ENCODE results near the gene CERS2.

Gene CERS2, protein sequence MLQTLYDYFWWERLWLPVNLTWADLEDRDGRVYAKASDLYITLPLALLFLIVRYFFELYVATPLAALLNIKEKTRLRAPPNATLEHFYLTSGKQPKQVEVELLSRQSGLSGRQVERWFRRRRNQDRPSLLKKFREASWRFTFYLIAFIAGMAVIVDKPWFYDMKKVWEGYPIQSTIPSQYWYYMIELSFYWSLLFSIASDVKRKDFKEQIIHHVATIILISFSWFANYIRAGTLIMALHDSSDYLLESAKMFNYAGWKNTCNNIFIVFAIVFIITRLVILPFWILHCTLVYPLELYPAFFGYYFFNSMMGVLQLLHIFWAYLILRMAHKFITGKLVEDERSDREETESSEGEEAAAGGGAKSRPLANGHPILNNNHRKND

DNA sequence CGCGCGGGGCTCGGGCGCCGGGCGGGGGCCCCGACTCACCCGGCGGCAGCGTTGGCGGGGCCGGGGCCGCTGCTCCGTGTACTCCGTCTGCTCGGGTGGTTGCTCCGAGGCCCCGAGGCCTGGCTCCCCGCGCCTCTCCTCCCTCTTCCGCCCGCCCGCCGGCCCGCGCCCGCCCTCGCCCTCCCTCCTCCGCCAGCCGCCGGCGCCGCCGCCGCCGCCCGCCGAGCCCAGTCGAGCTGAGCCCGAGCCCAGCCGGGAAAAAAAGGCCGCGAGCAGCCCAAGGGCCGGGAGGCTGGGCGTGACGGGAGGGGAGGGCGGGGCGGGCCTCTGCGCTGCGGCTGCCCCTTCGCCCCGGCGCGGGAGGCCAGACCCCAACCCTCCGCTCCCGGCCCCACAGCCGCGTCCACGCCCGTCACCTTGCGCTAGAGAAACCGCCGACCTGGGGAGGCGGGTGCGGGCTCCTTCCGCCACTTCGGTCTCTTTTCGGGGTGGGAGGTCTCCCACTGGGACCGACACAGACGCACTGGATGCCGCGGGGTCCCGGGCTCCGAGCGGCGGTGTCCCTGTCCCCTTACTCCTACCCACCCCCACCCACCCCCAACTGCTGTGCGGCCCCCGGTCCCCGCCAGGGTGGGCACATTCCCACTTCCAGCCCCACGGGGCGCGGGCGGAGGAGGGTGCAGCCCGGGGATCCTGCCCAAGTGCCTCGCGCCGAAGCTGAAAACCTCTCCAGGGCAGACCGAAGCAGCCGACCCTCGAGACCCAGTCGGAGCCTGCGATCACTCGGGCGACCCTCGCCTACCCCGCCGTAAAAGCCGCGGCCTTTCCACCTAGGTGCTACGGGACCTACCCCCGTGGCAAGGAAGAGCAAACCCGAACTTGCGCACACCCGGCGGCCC, at the start of gene CERS2:
CERS2 (minus strand) TSS at position 256 of the 899 bp plus-strand sequence. CDS start 5,745 bp downstream, outside the sequence.
- no peaks in the 10 kb centered on the region for H3K9me3 ChIP-seq (ENCODE audit: control insufficient read depth, low read length)
- peak within 1 kb of the TSS; percentile 57 for H3K4me3 ChIP-seq (ENCODE audit: low read length)
- H3K27me3 ChIP-seq (ENCODE audit: control insufficient read depth, insufficient read depth, low read length) = no peaks in the 10 kb centered on the region
- peak within 1 kb of the TSS; percentile 75 for H3K9ac ChIP-seq (ENCODE audit: low read length)
- H3K4me1 ChIP-seq (ENCODE audit: control insufficient read depth, insufficient read depth, low read length) = peaks cover 67% of the 10 kb centered on the region
- no peaks in the 10 kb centered on the region for H3K36me3 ChIP-seq (ENCODE audit: control insufficient read depth, insufficient read depth, low read length)

- no peaks in the 10 kb centered on the region for H3K9me3 ChIP-seq (ENCODE audit: control insufficient read depth, low read length)
- no peaks in the 10 kb centered on the region for H3K36me3 ChIP-seq (ENCODE audit: control insufficient read depth, insufficient read depth, low read length)
- H3K9ac ChIP-seq (ENCODE audit: low read length) = peak overlapping the region; percentile 9
- H3K27me3 ChIP-seq (ENCODE audit: control insufficient read depth, insufficient read depth, low read length) = no peaks in the 10 kb centered on the region
- no peak overlapping the region for H3K4me3 ChIP-seq (ENCODE audit: low read length)
- H3K4me1 ChIP-seq (ENCODE audit: control insufficient read depth, insufficient read depth, low read length) = peaks cover 20% of the 10 kb centered on the region
Observed at GRCh38 chr1:151013518-151013917, 38.9 kb upstream of the CERS2 start.

- Histone ChIP-seq H3K9ac (ENCODE audit: low read length) (peak overlapping the region; percentile 9), H3K27me3 (ENCODE audit: control insufficient read depth, insufficient read depth, low read length) (no peaks in the 10 kb centered on the region), H3K4me3 (ENCODE audit: low read length) (no peak overlapping the region), H3K4me1 (ENCODE audit: control insufficient read depth, insufficient read depth, low read length) (peaks cover 22% of the 10 kb centered on the region), H3K9me3 (ENCODE audit: control insufficient read depth, low read length) (no peaks in the 10 kb centered on the region), H3K36me3 (ENCODE audit: control insufficient read depth, insufficient read depth, low read length) (no peaks in the 10 kb centered on the region)
Observed at GRCh38 chr1:151012684-151013471, 38.2 kb upstream of the CERS2 start.

DNA sequence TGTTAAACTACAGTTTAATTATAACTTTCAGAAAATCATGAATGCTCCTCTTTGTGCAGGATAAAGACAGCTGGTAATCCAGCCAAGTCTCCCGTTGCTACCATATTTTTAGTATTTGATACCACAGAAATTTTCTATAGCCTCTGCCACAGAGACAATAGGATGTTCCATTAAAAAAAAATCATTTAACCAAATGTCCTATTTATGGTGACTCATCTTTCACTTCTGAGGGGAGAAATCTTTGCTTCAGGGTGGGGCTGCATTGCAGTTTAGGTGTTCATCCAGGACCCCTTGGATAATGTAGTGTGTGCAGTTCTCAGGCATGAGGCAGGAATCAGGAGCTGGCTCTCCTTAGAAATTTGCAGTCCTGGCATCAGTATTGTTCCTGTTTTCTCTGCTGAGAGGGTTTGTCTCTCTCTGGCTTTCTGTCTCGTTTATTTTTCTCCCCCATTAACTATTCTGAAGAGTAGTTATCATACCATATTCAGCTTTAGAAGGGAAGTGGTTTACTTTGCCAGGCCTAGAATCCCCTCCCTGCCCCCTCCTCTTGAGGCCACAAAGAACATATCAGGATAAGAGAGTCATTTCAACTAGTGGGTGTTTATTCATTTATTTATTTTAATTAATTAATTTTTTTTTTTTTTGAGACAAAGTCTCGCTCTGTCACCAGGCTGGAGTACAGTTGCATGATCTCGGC, 36.7 kb upstream of the CERS2 start:
- Histone ChIP-seq H3K9me3 (ENCODE audit: control insufficient read depth, low read length) (no peaks in the 10 kb centered on the region), H3K4me1 (ENCODE audit: control insufficient read depth, insufficient read depth, low read length) (peaks cover 33% of the 10 kb centered on the region), H3K36me3 (ENCODE audit: control insufficient read depth, insufficient read depth, low read length) (no peaks in the 10 kb centered on the region), H3K4me3 (ENCODE audit: low read length) (no peak overlapping the region), H3K9ac (ENCODE audit: low read length) (no peak overlapping the region), H3K27me3 (ENCODE audit: control insufficient read depth, insufficient read depth, low read length) (no peaks in the 10 kb centered on the region)

- Histone ChIP-seq H3K9ac (ENCODE audit: low read length) (no peak overlapping the region), H3K4me1 (ENCODE audit: control insufficient read depth, insufficient read depth, low read length) (peaks cover 33% of the 10 kb centered on the region), H3K4me3 (ENCODE audit: low read length) (no peak overlapping the region), H3K9me3 (ENCODE audit: control insufficient read depth, low read length) (no peaks in the 10 kb centered on the region), H3K27me3 (ENCODE audit: control insufficient read depth, insufficient read depth, low read length) (no peaks in the 10 kb centered on the region), H3K36me3 (ENCODE audit: control insufficient read depth, insufficient read depth, low read length) (no peaks in the 10 kb centered on the region)
Observed at GRCh38 chr1:151010346-151010726, 35.7 kb upstream of the CERS2 start.

- peaks cover 33% of the 10 kb centered on the region for H3K4me1 ChIP-seq (ENCODE audit: control insufficient read depth, insufficient read depth, low read length)
- no peaks in the 10 kb centered on the region for H3K36me3 ChIP-seq (ENCODE audit: control insufficient read depth, insufficient read depth, low read length)
- H3K27me3 ChIP-seq (ENCODE audit: control insufficient read depth, insufficient read depth, low read length) = no peaks in the 10 kb centered on the region
- H3K9me3 ChIP-seq (ENCODE audit: control insufficient read depth, low read length) = no peaks in the 10 kb centered on the region
- H3K4me3 ChIP-seq (ENCODE audit: low read length) = no peak overlapping the region
- H3K9ac ChIP-seq (ENCODE audit: low read length) = no peak overlapping the region
Observed at GRCh38 chr1:151009674-151010345, 35.2 kb upstream of the CERS2 start.

DNA sequence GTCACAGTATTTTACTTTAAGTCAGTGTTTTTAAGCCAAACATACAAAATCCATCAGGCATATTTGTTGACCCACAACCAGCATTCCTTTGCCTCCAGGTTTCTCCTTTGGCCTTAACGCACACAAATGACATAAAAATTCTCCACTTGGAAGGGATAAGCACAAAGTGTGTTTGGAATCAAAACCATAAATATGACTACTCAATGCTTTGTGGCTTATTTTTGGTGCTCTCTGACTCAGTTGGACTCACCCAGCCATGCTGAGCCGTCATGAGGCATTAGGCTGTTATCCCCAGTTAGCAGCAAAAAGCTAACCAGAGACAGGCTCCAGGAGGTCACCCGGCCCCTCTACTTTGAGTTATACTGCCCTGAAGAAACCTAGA, 34.6 kb upstream of the CERS2 start:
- Histone ChIP-seq H3K9ac (ENCODE audit: low read length) (peak overlapping the region; percentile 94), H3K4me3 (ENCODE audit: low read length) (peak overlapping the region; percentile 97), H3K9me3 (ENCODE audit: control insufficient read depth, low read length) (no peaks in the 10 kb centered on the region), H3K36me3 (ENCODE audit: control insufficient read depth, insufficient read depth, low read length) (no peaks in the 10 kb centered on the region), H3K27me3 (ENCODE audit: control insufficient read depth, insufficient read depth, low read length) (no peaks in the 10 kb centered on the region), H3K4me1 (ENCODE audit: control insufficient read depth, insufficient read depth, low read length) (peaks cover 33% of the 10 kb centered on the region)

- Histone ChIP-seq H3K4me1 (ENCODE audit: control insufficient read depth, insufficient read depth, low read length) (peaks cover 31% of the 10 kb centered on the region), H3K4me3 (ENCODE audit: low read length) (peak within 1 kb of the TSS; percentile 97), H3K36me3 (ENCODE audit: control insufficient read depth, insufficient read depth, low read length) (no peaks in the 10 kb centered on the region), H3K9me3 (ENCODE audit: control insufficient read depth, low read length) (no peaks in the 10 kb centered on the region), H3K9ac (ENCODE audit: low read length) (peak within 1 kb of the TSS; percentile 94), H3K27me3 (ENCODE audit: control insufficient read depth, insufficient read depth, low read length) (no peaks in the 10 kb centered on the region)
Observed at GRCh38 chr1:151008244-151009205, 33.9 kb upstream of the CERS2 start, which contains the start of gene PRUNE1. Gene PRUNE1 (plus strand): TSS chr1:151008449. CDS start chr1:151008633, 184 bp downstream.

DNA sequence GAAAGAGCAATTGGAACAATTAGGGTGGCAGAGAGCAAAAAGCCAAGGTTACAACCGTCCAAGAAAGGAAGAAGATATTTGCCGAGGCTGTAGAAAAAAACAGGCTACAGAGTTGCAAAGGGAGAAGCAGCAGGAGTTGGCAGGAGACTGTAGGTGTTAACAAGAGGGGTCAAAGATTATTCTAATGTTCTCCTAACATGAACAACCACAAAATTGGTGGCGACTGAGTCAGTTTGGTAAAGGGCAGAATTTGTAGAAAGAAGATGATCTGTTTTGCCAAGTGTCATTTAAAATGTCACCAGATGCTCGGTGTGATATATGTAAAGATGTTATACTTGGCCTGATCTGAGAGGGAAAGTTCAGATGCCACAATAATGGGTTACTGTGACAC, 33.2 kb upstream of the CERS2 start:
- H3K4me1 ChIP-seq (ENCODE audit: control insufficient read depth, insufficient read depth, low read length) = peaks cover 31% of the 10 kb centered on the region
- no peaks in the 10 kb centered on the region for H3K36me3 ChIP-seq (ENCODE audit: control insufficient read depth, insufficient read depth, low read length)
- no peaks in the 10 kb centered on the region for H3K9me3 ChIP-seq (ENCODE audit: control insufficient read depth, low read length)
- H3K9ac ChIP-seq (ENCODE audit: low read length) = peak overlapping the region; percentile 17
- H3K4me3 ChIP-seq (ENCODE audit: low read length) = no peak overlapping the region
- H3K27me3 ChIP-seq (ENCODE audit: control insufficient read depth, insufficient read depth, low read length) = no peaks in the 10 kb centered on the region

DNA sequence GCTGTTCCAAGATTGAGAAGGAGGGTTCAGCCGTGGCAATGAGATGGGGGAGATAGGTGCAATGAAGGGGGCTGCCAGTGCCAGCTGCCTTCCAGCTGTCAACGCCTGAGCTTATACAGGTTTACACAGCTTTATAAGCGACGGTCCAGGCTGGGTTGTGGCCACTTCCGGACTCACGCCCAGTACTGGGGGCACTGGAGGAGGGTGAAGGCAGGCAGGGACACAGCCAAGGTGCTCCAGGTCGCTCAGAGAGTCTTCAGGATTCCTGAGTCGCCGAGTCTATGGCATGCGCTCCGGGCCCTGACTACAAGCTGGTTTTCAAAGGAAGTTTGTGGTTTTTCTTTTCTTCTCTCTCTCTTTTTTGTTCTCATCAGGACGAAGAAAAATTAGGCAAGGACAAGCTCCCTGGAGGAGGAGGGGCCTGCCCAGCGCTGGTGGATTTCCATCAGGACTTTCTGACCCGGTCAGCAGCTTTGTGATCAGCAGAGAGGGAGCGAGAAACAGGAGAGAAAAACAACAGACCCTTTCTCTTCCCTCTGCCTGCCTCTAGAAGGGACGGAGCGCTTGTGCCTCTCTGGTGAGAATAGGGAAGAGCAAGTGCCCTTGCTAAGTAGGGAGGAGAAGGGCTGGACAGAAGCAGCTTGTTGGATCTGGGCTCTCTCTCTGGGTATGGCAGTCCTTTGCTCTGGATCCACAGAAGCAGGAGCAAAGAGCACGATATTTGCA, 31.9 kb upstream of the CERS2 start, which contains the start of gene MINDY1:
MINDY1 (minus strand) TSS at position 576 of the 726 bp plus-strand sequence. CDS start 4,285 bp downstream, outside the sequence.
- Histone ChIP-seq H3K27me3 (ENCODE audit: control insufficient read depth, insufficient read depth, low read length) (no peaks in the 10 kb centered on the region), H3K4me3 (ENCODE audit: low read length) (peak within 1 kb of the TSS; percentile 66), H3K36me3 (ENCODE audit: control insufficient read depth, insufficient read depth, low read length) (peaks cover 6% of the 10 kb centered on the region), H3K9ac (ENCODE audit: low read length) (peak within 1 kb of the TSS; percentile 90), H3K4me1 (ENCODE audit: control insufficient read depth, insufficient read depth, low read length) (peaks cover 35% of the 10 kb centered on the region), H3K9me3 (ENCODE audit: control insufficient read depth, low read length) (no peaks in the 10 kb centered on the region)

Data from mucosa of stomach (tissue), 1 donor.